ENCODE results near the gene IPO11. TPM values are rescaled to one million over a fixed set of nuclear protein-coding genes. Genes with fewer than 3 reads are reported as not detected.

Gene IPO11
- 70.7 and 129 TPM in 2 replicates for total RNA-seq

GRCh38 chr5:62412549-62413329 lies at the start of gene IPO11:
IPO11 (plus strand) TSS chr5:62412763; CDS start chr5:62437280, 24,517 bp downstream.

DNA sequence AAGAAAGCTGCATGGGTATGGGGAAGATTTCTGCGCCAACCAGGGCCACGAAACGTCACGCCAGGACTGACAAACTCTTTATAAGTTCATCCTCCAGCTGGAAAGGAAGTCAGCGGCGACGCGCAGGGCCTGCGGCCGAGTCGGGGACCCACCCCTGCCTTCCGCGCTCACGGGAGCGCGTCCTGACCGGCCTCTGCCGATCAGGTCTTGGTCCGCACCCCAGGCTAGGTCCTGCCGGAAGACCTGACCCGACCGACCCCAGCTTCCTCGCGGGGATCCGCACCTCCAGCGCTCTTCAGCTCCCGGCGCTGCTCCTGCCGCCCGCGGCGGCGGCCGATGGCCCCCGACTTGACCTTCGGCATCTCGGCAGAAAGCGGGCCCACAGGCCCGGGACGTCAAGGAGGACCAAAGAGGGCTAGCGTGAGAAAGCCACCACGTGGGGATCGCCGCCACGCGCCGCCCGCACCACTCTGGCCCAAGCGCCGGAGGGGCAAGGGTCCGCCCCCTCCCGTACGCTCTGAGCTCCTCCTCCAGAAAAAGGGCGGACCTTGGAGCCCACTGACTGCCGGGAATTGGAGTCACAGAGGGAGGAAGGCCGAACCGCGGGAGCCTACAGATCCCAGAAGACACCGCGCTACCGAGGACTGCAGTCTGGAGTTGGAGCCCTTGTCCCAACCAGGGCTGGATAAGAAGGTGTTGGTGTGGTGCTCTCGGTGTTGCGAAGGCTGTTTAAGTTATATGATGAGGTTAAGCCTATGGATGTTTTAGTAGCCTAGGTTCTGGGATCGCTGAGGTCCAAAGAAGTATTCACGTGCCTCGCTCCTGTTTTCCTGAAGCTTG lies 8.9 kb upstream of the IPO11 start, which contains the start of gene DIMT1:
Gene DIMT1 (minus strand): TSS at position 495 of the 840 bp plus-strand sequence. CDS start 133 bp downstream, at position 362.

DNA sequence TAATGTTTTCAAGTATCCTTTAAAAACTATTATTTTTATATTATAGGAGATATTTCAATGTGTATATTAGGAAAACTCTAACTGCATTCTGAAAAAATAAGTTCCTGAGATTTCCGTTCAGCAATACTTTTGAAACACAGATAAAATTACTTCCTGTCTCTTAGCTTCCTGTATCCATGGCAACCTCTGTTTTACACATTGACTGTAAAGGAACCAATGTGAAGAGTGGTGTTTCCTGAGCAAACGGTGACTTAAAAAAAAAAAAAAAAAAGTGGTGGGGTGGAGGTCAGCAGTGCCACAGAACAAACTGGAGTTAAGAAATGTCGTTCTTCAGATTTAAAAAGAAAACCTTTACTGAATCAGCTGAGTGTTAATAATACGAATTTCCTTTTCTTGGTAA lies 166.0 kb downstream of the IPO11 start, which contains the start of gene LRRC70:
Gene LRRC70 (plus strand): TSS at position 280 of the 400 bp plus-strand sequence. CDS start 620 bp downstream, outside the sequence.

Other genes with a start within 250 kb of the IPO11 start
- 50.7 and 108 TPM in 2 replicates for gene KIF2A, start 106.6 kb upstream of the IPO11 start, total RNA-seq
- gene DIMT1, start 8.9 kb upstream of the IPO11 start, total RNA-seq = 19.3 and 63.7 TPM in 2 replicates
- gene LRRC70, start 166.1 kb downstream of the IPO11 start, total RNA-seq = 24.0 and 46.3 TPM in 2 replicates